ENCODE results near the gene TMED4.
A peak's percentile ranks its signal among the peaks of the same experiment; 100 is the strongest.

The TMED4 gene

DNA sequence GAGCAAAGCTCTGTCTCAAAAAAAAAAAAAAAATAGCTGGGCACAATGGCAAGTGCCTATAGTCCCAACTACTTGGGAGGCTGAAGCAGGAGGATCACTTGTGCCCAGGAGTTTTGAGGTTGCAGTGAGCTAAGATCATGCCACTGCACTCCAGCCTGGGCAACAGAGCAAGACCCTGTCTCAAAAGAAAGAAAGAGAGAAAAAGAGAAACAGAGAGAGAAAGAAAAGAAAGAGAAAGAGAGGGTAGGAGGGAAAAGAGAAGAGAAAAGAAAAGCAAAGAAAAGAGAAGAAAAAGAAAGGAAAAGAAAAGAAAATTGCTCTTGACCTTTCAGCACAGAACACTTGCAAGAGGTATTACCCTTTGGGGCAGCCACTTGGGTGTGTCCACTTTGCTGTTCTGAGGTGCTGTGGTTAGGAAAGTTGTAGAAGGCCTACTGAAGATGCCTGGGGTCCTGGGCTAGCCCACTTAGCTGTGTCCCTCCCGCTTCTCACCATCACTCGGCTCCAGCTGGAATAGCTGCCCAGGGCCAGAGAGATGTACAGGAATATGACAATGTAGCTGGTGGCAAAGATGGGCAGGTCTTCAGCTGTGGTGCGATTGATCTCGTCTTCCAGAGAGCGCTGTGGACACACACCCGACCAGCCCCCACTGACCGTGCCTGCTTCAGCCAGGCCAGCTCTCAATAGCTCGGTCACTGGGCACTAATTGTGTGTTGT, 46.5 kb downstream of the TMED4 start:
- peaks cover 0 to 5% of the 10 kb centered on the region in 2 experiments for H3K36me3 ChIP-seq (ENCODE audit: control insufficient read depth in 1 of 2, insufficient read depth in 2 of 2, low read depth in 1 of 2, low read length in 2 of 2)
- H3K27me3 ChIP-seq (ENCODE audit: control insufficient read depth in 1 of 2, insufficient read depth in 1 of 2, low read length in 2 of 2): peaks cover 0 to 7% of the 10 kb centered on the region in 2 experiments
- H3K4me3 ChIP-seq (ENCODE audit: insufficient read depth in 1 of 2, low read depth in 1 of 2, low read length in 2 of 2): no peak overlapping the region
- peaks cover 9% of the 10 kb centered on the region for H3K4me1 ChIP-seq (ENCODE audit: control insufficient read depth, insufficient read depth, low read depth, low read length)
- H2AK5ac ChIP-seq (ENCODE audit: low read length, severe bottlenecking): no peak overlapping the region
- H2AFZ ChIP-seq (ENCODE audit: low read depth, low read length): no peak overlapping the region
- no peak overlapping the region for H3K14ac ChIP-seq (ENCODE audit: low read length in 2 of 2)
- no peak overlapping the region for H2BK12ac ChIP-seq (ENCODE audit: low read length in 2 of 2)
- DNase-seq: no peak
- no peak overlapping the region for H4K91ac ChIP-seq (ENCODE audit: low read length)
- no peak overlapping the region for H3K9ac ChIP-seq (ENCODE audit: low read length)
- H3K4ac ChIP-seq (ENCODE audit: low read depth in 1 of 2, low read length in 2 of 2): no peak overlapping the region
- no peak overlapping the region for H2BK120ac ChIP-seq (ENCODE audit: low read depth, low read length)
- H4K8ac ChIP-seq (ENCODE audit: low read length): no peak overlapping the region
- H3K9me3 ChIP-seq (ENCODE audit: control insufficient read depth, low read length): no peaks in the 10 kb centered on the region
- H3K79me1 ChIP-seq (replicated peaks; ENCODE audit: low read length, poor library complexity, severe bottlenecking): no peaks in the 10 kb centered on the region
- no peak overlapping the region for H3K4me2 ChIP-seq (ENCODE audit: low read length, poor library complexity, severe bottlenecking)
- H3K23ac ChIP-seq (ENCODE audit: low read length in 2 of 2): peak overlapping the region in 1 of 2 experiments; percentile 30
- H3K18ac ChIP-seq (ENCODE audit: low read depth in 1 of 2, low read length in 2 of 2): no peak overlapping the region
- no peak overlapping the region for H2BK15ac ChIP-seq (ENCODE audit: low read depth, poor library complexity, severe bottlenecking)
- H3K27ac ChIP-seq (ENCODE audit: low read length, poor library complexity, severe bottlenecking): no peak overlapping the region
- WGBS: 93% methylated on average over 8 of the region's 8 CpGs
- H2BK5ac ChIP-seq (ENCODE audit: low read depth, low read length, poor library complexity, severe bottlenecking): no peak overlapping the region

DNA sequence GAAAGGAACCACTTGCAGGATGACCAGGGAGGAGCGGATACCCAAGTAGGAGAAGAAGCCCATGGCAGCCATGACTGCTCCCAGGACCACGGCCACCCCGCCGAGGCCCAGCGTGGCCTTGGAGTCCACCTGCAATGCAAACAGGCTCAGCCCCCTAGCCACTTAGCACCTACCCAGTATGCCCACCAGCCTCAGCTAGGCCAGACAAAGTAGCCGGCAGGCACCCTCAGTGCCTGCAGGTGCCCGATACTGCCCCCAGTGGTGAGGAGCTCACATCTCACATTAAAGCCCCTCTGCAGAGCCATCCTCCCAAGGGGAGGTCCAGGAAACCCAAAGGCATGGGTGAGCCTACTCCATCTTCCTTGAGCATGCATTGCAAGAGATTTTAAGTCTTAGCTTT, 47.5 kb downstream of the TMED4 start:
- peak overlapping the region in 1 of 2 experiments; percentile 48 for H3K23ac ChIP-seq (ENCODE audit: low read length in 2 of 2)
- peak overlapping the region in 1 of 2 experiments; percentile 66 for H3K14ac ChIP-seq (ENCODE audit: low read length in 2 of 2)
- no peak overlapping the region for H3K4ac ChIP-seq (ENCODE audit: low read depth in 1 of 2, low read length in 2 of 2)
- H3K4me3 ChIP-seq (ENCODE audit: insufficient read depth in 1 of 2, low read depth in 1 of 2, low read length in 2 of 2): no peak overlapping the region
- no peak overlapping the region for H2BK5ac ChIP-seq (ENCODE audit: low read depth, low read length, poor library complexity, severe bottlenecking)
- H4K91ac ChIP-seq (ENCODE audit: low read length): no peak overlapping the region
- H3K27me3 ChIP-seq (ENCODE audit: control insufficient read depth in 1 of 2, insufficient read depth in 1 of 2, low read length in 2 of 2): peaks cover 0 to 7% of the 10 kb centered on the region in 2 experiments
- H3K27ac ChIP-seq (ENCODE audit: low read length, poor library complexity, severe bottlenecking): no peak overlapping the region
- H3K4me2 ChIP-seq (ENCODE audit: low read length, poor library complexity, severe bottlenecking): no peak overlapping the region
- H2AK5ac ChIP-seq (ENCODE audit: low read length, severe bottlenecking): no peak overlapping the region
- no peak overlapping the region for H2BK120ac ChIP-seq (ENCODE audit: low read depth, low read length)
- H3K9me3 ChIP-seq (ENCODE audit: control insufficient read depth, low read length): no peaks in the 10 kb centered on the region
- peak overlapping the region; percentile 15 for H2AFZ ChIP-seq (ENCODE audit: low read depth, low read length)
- H4K8ac ChIP-seq (ENCODE audit: low read length): no peak overlapping the region
- WGBS: 66% methylated on average over 7 of the region's 7 CpGs
- H3K79me1 ChIP-seq (replicated peaks; ENCODE audit: low read length, poor library complexity, severe bottlenecking): no peaks in the 10 kb centered on the region
- no peak overlapping the region for H2BK15ac ChIP-seq (ENCODE audit: low read depth, poor library complexity, severe bottlenecking)
- H2BK12ac ChIP-seq (ENCODE audit: low read length in 2 of 2): peak overlapping the region in 1 of 2 experiments; percentile 88
- H3K4me1 ChIP-seq (ENCODE audit: control insufficient read depth, insufficient read depth, low read depth, low read length): peaks cover 9% of the 10 kb centered on the region
- no peak overlapping the region for H3K9ac ChIP-seq (ENCODE audit: low read length)
- H3K36me3 ChIP-seq (ENCODE audit: control insufficient read depth in 1 of 2, insufficient read depth in 2 of 2, low read depth in 1 of 2, low read length in 2 of 2): peaks cover 0 to 5% of the 10 kb centered on the region in 2 experiments
- H3K18ac ChIP-seq (ENCODE audit: low read depth in 1 of 2, low read length in 2 of 2): peak overlapping the region; percentile 15 to 64
- peak; percentile 32 for DNase-seq

DNA sequence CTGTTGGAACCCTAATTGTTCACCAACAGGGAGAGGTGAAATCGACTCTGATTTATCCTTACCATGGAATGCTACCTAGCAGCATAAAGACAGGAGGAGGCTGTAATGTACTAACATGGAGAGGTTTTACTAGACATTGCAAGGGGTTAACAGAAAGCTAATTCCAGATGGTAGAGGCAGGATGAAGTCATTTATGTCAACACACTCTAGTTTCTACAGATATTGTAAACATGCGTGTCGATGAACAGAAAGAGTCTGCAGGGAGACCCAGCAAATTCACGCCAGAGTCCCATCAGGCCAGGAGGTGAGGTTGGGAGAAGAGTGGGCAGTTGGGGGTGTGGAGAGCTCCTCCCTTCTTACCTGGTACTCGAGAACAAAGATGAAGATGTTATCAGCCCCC, 47.9 kb downstream of the TMED4 start:
- Histone ChIP-seq H2AK5ac (ENCODE audit: low read length, severe bottlenecking) (no peak overlapping the region), H2BK120ac (ENCODE audit: low read depth, low read length) (no peak overlapping the region)
- DNase-seq: peak; percentile 87

DNA sequence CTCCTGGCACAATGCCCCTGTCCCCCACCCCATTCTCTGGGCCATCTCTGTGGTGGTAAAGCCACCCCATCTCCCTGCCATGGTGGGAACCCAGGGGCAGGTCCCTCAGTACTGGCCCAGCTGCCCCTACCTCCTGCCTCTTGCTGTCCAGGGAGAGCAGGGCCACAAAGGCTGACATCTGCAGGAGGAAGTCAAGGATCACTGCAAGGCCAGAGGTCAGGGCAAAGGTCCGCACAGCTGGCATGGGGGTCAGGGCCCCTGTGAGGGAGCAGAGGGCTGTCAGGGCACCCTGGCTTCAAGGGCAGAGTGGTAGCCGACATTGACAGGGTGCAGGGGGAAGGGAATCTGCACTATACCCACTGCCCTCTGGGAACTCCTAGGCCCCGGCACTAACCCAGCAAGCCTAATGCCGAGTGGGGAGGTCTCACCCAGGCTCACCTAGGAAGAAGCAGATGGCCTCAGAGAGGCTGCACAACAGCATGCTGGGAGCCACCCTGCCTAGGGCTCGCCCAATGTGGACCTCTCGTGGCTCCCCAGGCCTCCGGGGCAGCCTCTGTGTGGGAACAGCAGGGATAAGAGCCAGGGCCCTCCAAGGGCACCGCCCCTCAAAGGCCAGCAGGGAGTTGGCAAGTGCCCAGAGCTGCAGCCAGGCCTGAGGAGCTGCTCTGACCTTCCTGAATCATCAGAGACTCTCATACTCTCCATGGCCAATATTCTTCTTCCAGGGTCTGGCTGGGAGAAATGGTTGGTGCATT, 48.6 kb downstream of the TMED4 start:
- peaks cover 0 to 7% of the 10 kb centered on the region in 2 experiments for H3K27me3 ChIP-seq (ENCODE audit: control insufficient read depth in 1 of 2, insufficient read depth in 1 of 2, low read length in 2 of 2)
- peaks cover 0 to 5% of the 10 kb centered on the region in 2 experiments for H3K36me3 ChIP-seq (ENCODE audit: control insufficient read depth in 1 of 2, insufficient read depth in 2 of 2, low read depth in 1 of 2, low read length in 2 of 2)
- H2BK5ac ChIP-seq (ENCODE audit: low read depth, low read length, poor library complexity, severe bottlenecking): no peak overlapping the region
- H2BK120ac ChIP-seq (ENCODE audit: low read depth, low read length): no peak overlapping the region
- peak overlapping the region; percentile 47 to 67 for H3K18ac ChIP-seq (ENCODE audit: low read depth in 1 of 2, low read length in 2 of 2)
- peak overlapping the region in 1 of 2 experiments; percentile 3 for H3K4ac ChIP-seq (ENCODE audit: low read depth in 1 of 2, low read length in 2 of 2)
- peak overlapping the region; percentile 43 for H4K91ac ChIP-seq (ENCODE audit: low read length)
- H3K4me2 ChIP-seq (ENCODE audit: low read length, poor library complexity, severe bottlenecking): no peak overlapping the region
- H3K14ac ChIP-seq (ENCODE audit: low read length in 2 of 2): peak overlapping the region in 1 of 2 experiments; percentile 53
- H3K4me3 ChIP-seq (ENCODE audit: insufficient read depth in 1 of 2, low read depth in 1 of 2, low read length in 2 of 2): no peak overlapping the region
- no peak overlapping the region for H3K23ac ChIP-seq (ENCODE audit: low read length in 2 of 2)
- peaks cover 9% of the 10 kb centered on the region for H3K4me1 ChIP-seq (ENCODE audit: control insufficient read depth, insufficient read depth, low read depth, low read length)
- 89% methylated on average over 8 of the region's 8 CpGs for WGBS
- no peak overlapping the region for H2AFZ ChIP-seq (ENCODE audit: low read depth, low read length)
- peak; percentile 71 for DNase-seq
- H3K27ac ChIP-seq (ENCODE audit: low read length, poor library complexity, severe bottlenecking): no peak overlapping the region
- H3K9ac ChIP-seq (ENCODE audit: low read length): no peak overlapping the region
- no peaks in the 10 kb centered on the region for H3K79me1 ChIP-seq (replicated peaks; ENCODE audit: low read length, poor library complexity, severe bottlenecking)
- H3K9me3 ChIP-seq (ENCODE audit: control insufficient read depth, low read length): peaks cover under 1% of the 10 kb centered on the region
- no peak overlapping the region for H2AK5ac ChIP-seq (ENCODE audit: low read length, severe bottlenecking)
- H2BK12ac ChIP-seq (ENCODE audit: low read length in 2 of 2): peak overlapping the region; percentile 30 to 40
- H4K8ac ChIP-seq (ENCODE audit: low read length): peak overlapping the region; percentile 69
- H2BK15ac ChIP-seq (ENCODE audit: low read depth, poor library complexity, severe bottlenecking): peak overlapping the region; percentile 44

More for the DNA sequence above, 47.9 kb downstream of the TMED4 start:
- Histone ChIP-seq H3K9ac (ENCODE audit: low read length) (no peak overlapping the region), H3K4ac (ENCODE audit: low read depth in 1 of 2, low read length in 2 of 2) (no peak overlapping the region), H3K79me1 (replicated peaks; ENCODE audit: low read length, poor library complexity, severe bottlenecking) (no peaks in the 10 kb centered on the region), H4K91ac (ENCODE audit: low read length) (no peak overlapping the region), H3K18ac (ENCODE audit: low read depth in 1 of 2, low read length in 2 of 2) (peak overlapping the region; percentile 47 to 64), H3K27ac (ENCODE audit: low read length, poor library complexity, severe bottlenecking) (no peak overlapping the region), H2BK12ac (ENCODE audit: low read length in 2 of 2) (peak overlapping the region in 1 of 2 experiments; percentile 88), H3K4me2 (ENCODE audit: low read length, poor library complexity, severe bottlenecking) (no peak overlapping the region), H3K4me1 (ENCODE audit: control insufficient read depth, insufficient read depth, low read depth, low read length) (peaks cover 9% of the 10 kb centered on the region), H3K36me3 (ENCODE audit: control insufficient read depth in 1 of 2, insufficient read depth in 2 of 2, low read depth in 1 of 2, low read length in 2 of 2) (peaks cover 0 to 5% of the 10 kb centered on the region in 2 experiments), H3K4me3 (ENCODE audit: insufficient read depth in 1 of 2, low read depth in 1 of 2, low read length in 2 of 2) (no peak overlapping the region), H2AFZ (ENCODE audit: low read depth, low read length) (peak overlapping the region; percentile 15), H4K8ac (ENCODE audit: low read length) (no peak overlapping the region), H3K9me3 (ENCODE audit: control insufficient read depth, low read length) (no peaks in the 10 kb centered on the region), H2BK5ac (ENCODE audit: low read depth, low read length, poor library complexity, severe bottlenecking) (no peak overlapping the region), H3K14ac (ENCODE audit: low read length in 2 of 2) (no peak overlapping the region), H2BK15ac (ENCODE audit: low read depth, poor library complexity, severe bottlenecking) (no peak overlapping the region), H3K27me3 (ENCODE audit: control insufficient read depth in 1 of 2, insufficient read depth in 1 of 2, low read length in 2 of 2) (peaks cover 0 to 7% of the 10 kb centered on the region in 2 experiments), H3K23ac (ENCODE audit: low read length in 2 of 2) (peak overlapping the region in 1 of 2 experiments; percentile 48)
- WGBS: 46% methylated on average over 5 of the region's 5 CpGs

All from mesenchymal stem cell (in vitro differentiated cells and primary cell).